IPS-18c (cell line): ENCODE results near the gene ACAP3.
"Not testable (repeated sequence)": the region's sequence is repeated elsewhere in the genome, so short reads cannot be mapped to it uniquely, and the experiment has no call there.

Experiments
- H3K4me3 ChIP-seq: 2 replicates; pipeline ENCODE4 v1.7.0; 2013; ENCODE audit warnings: low read depth, mild to moderate bottlenecking, low read length, moderate library complexity; ENCODE audit not compliant: insufficient read depth
- H3K9me3 ChIP-seq: one replicate; pipeline ENCODE4 v1.6.1; 2013; ENCODE audit warnings: mild to moderate bottlenecking, low read length, moderate library complexity; ENCODE audit not compliant: control insufficient read depth, insufficient read depth

Gene ACAP3

DNA sequence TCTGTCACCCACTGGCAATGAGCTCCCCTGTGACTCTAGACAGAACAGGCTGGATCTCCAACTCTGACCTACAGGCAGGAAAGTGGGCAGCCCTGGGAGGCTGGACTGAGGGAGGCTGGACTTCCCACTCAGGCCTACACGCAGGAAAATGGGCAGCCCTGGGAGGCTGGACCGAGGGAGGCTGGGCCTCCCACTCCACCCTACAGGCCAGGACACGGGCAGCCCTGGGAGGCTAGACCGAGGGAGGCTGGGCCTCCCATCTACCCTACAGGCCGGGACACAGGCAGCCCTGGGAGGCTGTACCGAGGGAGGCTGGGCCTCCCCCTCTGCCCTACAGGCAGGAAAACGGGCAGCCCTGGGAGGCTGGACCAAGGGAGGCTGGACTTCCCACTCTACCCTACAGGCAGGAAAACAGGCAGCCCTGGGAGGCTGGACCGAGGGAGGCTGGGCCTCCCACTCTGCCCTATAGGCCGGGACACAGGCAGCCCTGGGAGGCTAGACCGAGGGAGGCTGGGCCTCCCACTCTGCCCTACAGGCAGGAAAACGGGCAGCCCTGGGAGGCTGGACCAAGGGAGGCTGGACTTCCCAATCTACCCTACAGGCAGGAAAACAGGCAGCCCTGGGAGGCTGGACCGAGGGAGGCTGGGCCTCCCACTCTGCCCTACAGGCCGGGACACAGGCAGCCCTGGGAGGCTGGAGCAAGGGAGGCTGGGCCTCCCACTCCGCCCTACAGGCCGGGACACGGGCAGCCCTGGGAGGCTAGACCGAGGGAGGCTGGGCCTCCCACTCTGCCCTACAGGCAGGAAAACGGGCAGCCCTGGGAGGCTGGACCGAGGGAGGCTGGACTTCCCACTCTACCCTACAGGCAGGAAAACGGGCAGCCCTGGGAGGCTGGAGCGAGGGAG is 59.5 kb downstream of the ACAP3 start:
- not testable (repeated sequence) for H3K4me3 ChIP-seq, H3K9me3 ChIP-seq

DNA sequence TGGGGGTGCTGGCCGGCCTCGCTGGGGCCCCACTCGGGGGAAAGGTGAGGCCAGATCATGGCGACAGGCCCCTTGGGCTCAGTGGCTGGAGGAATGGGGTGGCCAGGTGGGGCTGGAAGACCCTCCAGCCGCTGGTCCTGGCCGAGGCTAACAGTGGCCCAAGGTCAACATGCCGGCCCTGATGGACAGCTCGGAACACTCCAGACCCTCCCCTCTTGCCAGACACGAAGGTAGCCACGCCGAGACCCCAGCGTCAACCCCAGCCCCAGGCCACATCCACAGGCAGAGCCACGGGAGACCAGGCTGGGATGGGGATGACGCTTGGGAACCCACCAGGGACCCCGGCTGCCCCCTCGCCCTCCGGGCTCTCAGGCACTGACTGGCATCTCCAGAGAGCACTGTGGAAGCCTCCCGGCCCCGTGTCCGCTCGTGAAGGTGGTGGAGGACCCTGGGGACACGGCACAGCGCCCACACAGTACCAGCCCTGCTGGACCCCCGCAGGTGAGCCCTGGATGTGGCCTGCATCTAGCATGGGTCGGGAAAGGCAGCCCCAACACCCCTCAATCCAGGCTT is 60.3 kb downstream of the ACAP3 start:
- H3K4me3 ChIP-seq, result no peak overlapping the region
- H3K9me3 ChIP-seq, result no peaks in the 10 kb centered on the region

DNA sequence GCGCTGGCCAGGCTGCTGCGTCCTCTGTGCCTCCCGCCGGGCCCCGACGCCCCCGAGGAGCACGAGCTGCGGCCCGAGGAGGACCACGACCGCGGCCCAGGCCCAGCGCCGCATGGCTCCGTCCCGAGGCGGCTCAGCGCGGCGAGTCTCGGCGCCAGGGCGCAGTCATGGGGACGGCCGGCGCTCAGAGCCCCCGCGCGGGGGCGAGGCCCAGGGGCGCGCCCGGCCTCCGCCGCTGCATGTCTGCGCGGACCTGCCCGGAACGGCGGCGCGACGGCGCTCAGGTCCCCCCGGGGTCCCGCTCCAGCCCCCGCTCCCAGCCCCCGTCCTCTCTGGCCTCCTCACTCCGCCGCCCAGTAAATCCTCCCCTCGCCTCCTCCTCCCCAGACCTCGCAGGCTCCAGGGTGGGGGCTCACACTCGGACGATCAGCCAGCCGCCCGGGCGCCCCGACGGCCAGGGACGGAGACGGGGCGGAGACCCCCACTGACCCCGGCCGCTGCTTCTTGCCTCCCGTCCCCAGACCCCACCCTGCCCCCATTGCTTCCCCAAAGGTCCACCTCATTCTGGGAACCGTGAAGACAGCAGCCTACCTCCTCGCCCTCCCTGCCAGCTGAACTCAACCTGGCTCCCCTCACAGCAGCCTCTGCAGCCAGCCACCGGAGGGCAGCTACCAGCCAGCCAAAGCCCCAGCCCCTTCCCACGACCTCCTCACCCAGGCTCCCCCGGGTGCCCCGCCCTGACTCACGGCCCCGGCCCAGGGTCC is 61.0 kb downstream of the ACAP3 start, which contains the start of gene C1QTNF12:
C1QTNF12 (minus strand) TSS at position 146 of the 764 bp plus-strand sequence; CDS start at position 114, 32 bp downstream.
- Histone ChIP-seq H3K4me3 (no peak within 1 kb of the TSS), H3K9me3 (no peaks in the 10 kb centered on the region)

DNA sequence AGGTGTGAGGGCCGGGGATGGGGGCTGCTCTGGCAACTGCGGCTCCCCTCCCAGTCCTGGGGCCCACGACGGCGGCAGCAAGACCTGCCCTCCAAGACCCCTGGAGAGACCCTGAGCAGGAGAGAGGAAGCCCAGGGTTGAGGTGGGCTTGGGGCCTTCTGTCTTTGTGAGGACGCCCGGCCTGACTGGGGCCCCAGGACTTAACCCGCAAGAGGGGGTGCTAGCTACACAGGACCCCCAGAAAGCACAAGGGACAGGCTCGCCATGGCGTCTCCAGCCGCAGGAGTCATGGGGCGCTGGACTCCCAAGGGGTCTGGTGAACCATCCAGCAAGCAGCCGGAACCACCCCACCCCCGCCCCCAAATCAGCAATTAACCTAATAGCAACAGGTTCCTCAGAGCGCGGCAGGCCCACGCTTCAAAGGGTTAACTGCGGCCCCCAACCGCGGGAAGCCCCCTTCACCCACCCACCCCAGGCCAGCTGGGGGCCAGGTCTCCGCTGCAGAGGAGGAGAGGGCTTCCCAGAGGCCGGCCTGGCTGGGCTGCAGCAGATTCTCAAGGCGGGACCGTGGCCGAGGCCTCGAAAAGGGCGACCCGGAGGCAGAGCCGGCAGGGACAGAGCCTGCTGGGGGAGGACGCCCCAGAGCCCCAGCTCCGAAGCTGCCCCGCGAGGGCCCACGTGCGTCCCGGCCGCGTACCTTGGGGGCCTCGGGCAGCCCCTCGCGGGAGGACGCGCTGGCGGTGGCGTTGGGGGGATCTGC is 61.7 kb downstream of the ACAP3 start:
- no peak overlapping the region for H3K4me3 ChIP-seq
- H3K9me3 ChIP-seq, result no peaks in the 10 kb centered on the region

DNA sequence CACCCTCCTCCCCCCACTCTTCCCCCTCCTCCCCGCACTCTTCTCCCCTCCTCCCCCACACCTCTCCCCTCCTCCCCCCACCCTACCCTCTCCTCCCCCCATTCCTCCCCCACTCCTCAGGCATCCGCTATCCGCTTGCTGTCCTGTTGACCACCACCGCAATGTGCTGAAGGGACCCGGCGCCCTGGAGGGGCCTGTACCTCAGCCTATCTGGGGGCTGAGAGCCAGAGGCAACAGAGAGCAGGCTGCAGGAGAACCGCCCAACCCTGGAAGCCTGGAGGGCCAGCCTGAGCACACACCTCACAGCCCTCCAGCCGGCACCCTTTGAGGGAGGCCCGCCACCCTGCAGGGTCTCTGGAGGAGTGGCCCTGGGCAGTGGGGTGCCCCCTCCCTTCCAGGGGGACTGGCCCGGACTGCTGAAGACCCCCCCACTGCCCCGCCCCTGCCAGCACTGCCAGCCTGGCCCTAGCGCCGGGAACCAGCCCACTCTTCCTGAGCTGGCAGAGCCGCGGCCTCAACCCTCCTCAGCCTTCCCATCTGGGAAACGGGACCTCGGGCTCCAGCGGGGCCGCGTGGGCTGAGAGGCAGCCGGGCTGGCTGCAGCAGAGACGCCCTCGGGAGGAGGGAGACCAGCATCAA is 62.4 kb downstream of the ACAP3 start:
- Histone ChIP-seq H3K9me3 (no peaks in the 10 kb centered on the region), H3K4me3 (no peak overlapping the region)

DNA sequence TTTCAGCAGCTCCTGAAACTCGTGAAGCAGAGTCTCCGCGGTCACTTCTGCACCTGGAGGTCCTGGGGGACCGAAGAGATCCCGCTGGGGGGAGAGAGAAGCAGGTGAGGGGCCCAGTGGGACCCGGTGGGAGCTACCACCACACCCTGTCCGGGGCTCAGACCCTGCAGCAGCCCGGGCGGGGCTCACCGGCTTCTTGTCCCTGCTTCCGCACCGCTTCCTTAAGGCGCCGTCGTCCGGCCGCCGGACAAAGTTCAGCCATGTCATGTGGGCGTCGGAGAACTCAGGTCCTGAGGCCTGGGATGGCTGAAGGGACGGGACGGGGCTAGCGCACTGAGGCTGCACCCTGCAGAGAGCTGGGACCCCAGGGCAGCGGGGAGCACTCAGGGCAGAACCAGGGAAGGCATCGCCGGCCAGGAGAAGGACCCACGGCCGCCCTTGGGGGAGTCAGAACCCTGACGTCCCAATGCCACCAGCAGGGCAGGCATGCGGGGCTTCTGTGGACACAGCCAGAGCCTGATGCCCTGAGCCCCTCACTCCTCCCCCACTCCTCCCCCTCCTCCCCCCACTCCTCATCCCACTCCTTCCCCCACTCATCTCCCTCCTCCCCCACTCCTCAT is 63.4 kb downstream of the ACAP3 start:
- H3K9me3 ChIP-seq, result no peaks in the 10 kb centered on the region
- no peak overlapping the region for H3K4me3 ChIP-seq

DNA sequence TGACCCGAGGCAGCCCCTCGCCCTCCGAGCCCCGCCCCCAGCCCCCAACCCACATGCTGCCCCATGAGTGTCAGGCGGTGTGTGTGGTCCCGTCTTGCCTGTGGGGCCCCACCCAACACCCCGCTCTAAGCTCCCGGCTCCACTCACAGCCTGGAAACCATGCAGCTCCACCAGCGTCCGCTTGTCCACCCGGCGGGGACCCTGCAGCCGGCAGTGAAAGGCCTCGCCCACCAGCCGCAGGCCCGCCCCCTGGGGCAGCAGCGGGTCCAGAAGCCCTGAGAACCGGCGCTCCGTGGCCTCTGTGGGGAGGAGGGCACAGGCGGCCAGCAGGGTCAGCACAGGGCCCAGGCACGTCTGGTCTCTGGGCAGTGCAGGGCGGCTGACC is 63.9 kb downstream of the ACAP3 start:
- no peaks in the 10 kb centered on the region for H3K9me3 ChIP-seq
- no peak overlapping the region for H3K4me3 ChIP-seq

DNA sequence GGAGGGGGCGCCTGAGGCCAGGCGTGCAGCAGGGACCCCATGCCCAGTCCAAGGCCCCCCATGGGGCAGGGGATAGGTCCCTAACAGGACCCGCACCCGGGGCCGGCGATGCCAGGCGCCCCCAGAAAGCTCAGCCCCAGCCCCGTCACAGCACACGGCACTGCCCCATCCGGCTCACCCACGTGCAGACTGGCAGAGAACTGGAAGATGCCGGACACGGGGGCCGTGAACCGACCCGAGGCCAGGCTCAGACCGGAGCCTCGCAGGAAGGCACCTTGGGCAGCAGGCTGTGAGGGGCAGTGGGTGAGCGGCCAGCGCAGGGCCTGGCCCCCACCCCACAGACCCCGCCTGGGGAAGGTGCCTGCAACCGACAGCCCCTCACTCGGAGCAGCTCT is 64.5 kb downstream of the ACAP3 start:
- no peaks in the 10 kb centered on the region for H3K9me3 ChIP-seq
- no peak overlapping the region for H3K4me3 ChIP-seq

DNA sequence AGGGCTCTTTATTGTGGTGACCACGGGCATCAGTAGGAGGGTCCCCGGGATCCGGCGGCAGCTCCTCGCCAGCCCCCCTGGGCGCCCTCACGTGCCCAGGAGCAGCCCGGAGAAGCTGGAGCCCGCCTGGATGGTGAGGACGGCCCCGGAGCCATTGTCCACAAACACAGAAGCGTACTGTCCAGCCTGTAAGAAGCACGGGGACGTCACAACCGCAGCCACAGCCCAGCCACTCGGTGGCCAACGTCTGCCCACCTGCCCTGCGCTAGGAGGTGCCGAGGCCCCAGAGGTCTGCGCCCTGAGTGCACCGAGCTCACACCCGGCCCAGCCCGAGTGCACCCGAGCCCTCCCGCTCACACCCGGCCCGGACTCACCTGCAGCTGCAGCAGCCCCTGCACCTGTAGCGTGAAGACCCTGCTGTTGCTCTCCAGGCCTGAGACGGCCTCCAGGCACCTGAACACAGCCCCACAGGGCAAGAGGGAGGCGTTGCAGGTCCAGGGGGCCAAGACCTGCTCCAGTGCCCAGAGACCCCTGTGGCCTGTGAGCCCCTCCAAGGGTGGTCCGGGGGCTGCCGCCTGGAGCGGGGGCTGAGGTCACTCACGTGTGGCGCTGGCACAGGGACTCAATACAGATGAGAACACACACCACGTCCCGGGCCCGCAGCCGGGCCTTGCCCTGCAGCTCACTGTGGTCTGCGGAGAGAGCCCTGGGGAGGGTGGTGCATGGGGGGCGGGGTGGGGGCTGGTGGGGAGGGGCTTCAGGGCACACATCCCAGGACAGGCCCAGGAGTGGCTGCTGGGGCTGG is 65.1 kb downstream of the ACAP3 start:
- H3K9me3 ChIP-seq, result no peaks in the 10 kb centered on the region
- no peak overlapping the region for H3K4me3 ChIP-seq
